GM12864 (cell line): Measurements from ENCODE around the gene C1orf159.
"Not testable (repeated sequence)": the region's sequence is repeated elsewhere in the genome, so short reads cannot be mapped to it uniquely, and the experiment has no call there.

Experiments
- DNase-seq: peaks from one replicate; pipeline ENCODE4 v3.0.0-alpha.2; 2011; ENCODE audit warnings: low read depth
- H3K4me3 ChIP-seq: 2 replicates; pipeline ENCODE4 v1.5.1; 2011; ENCODE audit warnings: mild to moderate bottlenecking, low read depth, low read length, control low read depth
- TF ChIP-seq, protein P1 (sequence below): IDR thresholded peaks from 2 replicates; pipeline ENCODE4 v1.5.1; 2011; ENCODE audit warnings: low read depth, mild to moderate bottlenecking, moderate library complexity, low read length, control low read depth, inconsistent platforms; ENCODE audit errors: missing control alignments

Gene C1orf159

DNA sequence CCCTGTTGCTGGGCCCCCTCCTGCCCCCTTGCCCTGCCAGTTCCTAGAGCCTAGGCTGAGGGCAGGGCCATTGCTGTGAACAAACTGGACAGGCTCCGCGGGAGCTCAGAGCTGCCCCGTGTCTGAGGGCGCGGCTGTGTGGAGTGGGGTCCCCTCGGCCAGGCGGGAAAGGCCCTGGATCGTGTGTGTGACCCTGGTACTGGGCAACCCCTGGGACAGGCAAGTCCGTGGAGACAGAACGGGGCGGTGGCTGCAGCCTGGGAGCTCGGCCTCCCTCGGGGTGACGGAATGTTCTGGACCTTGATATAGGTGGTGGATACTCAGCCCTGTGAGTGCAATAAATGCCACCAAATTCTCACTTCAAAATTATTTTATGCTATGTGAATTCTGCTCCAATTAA lies 27.7 kb upstream of the C1orf159 start:
- TF ChIP-seq, protein P1, sequence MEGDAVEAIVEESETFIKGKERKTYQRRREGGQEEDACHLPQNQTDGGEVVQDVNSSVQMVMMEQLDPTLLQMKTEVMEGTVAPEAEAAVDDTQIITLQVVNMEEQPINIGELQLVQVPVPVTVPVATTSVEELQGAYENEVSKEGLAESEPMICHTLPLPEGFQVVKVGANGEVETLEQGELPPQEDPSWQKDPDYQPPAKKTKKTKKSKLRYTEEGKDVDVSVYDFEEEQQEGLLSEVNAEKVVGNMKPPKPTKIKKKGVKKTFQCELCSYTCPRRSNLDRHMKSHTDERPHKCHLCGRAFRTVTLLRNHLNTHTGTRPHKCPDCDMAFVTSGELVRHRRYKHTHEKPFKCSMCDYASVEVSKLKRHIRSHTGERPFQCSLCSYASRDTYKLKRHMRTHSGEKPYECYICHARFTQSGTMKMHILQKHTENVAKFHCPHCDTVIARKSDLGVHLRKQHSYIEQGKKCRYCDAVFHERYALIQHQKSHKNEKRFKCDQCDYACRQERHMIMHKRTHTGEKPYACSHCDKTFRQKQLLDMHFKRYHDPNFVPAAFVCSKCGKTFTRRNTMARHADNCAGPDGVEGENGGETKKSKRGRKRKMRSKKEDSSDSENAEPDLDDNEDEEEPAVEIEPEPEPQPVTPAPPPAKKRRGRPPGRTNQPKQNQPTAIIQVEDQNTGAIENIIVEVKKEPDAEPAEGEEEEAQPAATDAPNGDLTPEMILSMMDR: no peak
- no peak for DNase-seq
- no peak overlapping the region for H3K4me3 ChIP-seq

DNA sequence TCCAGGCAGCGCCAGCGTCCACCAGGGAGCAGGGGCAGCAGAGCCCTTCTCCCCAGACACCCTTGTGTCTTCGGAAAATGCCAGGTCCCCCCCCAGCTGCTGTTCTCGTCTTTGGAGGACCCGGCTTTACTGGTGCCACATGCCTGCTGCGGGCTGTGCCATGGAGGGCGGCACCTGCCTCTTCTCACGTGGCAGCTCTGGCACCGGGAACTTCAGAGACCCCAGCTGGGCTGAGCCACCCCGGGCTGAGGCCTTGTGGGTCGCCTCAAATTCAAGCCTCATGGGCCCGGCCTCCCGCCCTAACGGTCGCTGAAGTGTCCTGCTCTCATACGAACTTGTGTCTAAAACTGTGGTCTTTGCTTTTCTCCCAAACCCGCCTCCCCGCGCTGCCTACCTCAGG lies 27.0 kb upstream of the C1orf159 start:
- H3K4me3 ChIP-seq: no peak overlapping the region
- DNase-seq: no peak
- TF ChIP-seq, protein P1: no peak

DNA sequence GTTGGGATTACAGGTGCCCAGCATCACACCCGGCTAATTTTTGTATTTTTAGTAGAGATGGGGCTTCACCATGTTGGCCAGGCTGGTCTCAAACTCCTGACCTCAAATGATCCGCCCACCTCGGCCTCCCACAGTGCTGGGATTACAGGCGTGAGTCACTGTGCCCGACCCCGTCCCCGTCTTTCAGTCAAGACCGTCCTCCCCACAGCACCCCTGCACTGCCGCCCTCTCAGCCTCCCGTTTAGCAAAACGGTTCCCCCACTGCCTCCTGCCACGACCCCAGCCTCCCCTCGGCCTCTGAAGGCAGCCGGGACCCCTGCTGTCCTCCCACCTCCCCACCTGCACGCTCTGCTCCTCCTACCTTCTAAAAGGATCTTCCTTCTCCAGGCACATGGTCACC lies 26.5 kb upstream of the C1orf159 start:
- DNase-seq, H3K4me3 ChIP-seq: not testable (repeated sequence)

DNA sequence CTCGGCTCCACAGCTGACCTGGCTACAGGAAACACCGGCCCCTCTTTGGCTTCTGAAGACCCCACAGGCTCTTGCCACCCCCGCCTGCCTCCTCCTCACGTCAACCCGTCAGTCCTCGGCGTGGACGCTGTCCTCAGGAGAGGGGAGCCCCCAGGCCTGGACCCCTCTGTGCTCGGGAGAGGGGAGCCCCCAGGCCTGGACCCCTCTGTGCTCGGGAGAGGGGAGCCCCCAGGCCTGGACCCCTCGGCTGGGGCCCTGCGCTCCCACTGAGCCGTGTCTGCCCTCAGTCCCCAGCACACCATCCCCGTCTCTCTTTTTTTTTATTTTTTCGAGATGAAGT lies 26.0 kb upstream of the C1orf159 start:
- no peak overlapping the region for H3K4me3 ChIP-seq
- DNase-seq: no peak
- TF ChIP-seq, protein P1: no peak

DNA sequence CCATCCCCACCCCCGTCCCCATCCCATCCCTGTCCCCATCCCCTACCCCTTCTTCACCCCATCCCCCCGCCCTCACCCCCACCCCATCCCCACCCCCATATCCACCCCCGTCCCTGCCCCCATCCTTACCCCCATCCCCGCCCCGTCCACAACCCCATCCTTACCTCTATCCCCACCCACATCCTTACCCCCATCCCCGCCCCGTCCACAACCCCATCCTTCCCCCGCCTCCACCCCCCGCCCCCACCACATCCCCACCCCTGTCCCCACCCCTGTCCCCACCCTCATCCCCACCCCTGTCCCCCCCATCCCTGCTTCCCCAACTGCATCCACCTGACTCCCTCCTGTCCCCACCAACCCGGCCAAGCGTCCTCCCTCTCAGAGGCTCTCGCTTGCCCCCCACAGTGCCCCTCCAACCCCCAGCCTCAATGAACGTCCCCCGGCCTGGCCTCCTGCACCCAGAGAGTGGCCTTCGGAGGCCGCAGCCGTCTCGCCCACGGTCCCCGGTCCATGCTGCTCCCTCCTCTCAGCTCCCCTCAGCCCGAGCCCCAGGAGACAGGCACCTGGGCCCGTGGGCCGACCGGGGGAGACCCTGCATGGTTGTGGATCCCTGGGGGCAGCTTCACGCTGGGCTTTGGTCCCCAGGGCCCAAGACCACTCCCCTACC lies 25.5 kb upstream of the C1orf159 start:
- TF ChIP-seq, protein P1: no peak
- H3K4me3 ChIP-seq: no peak overlapping the region
- DNase-seq: no peak

DNA sequence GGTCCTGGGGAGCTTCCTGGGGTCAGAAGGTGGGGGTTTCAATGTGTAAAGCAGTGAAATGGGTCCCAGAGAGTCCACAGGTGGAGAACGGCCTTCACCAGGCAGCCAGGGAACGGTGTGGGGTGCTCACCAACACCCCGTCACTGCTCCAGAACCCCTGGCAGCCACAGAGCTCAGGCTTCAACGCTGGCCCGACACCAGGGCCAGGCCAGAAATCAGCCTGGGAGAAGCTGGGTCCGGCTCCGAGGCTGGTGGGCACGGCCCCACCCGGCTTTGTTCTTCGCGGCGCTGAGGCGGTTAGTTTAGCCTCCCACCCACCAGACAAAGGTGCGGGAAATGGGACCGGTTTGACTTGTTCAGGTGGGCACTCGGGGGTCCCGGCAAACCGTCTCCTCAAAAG lies 24.8 kb upstream of the C1orf159 start:
- TF ChIP-seq, protein P1: no peak
- H3K4me3 ChIP-seq: no peak overlapping the region
- no peak for DNase-seq

DNA sequence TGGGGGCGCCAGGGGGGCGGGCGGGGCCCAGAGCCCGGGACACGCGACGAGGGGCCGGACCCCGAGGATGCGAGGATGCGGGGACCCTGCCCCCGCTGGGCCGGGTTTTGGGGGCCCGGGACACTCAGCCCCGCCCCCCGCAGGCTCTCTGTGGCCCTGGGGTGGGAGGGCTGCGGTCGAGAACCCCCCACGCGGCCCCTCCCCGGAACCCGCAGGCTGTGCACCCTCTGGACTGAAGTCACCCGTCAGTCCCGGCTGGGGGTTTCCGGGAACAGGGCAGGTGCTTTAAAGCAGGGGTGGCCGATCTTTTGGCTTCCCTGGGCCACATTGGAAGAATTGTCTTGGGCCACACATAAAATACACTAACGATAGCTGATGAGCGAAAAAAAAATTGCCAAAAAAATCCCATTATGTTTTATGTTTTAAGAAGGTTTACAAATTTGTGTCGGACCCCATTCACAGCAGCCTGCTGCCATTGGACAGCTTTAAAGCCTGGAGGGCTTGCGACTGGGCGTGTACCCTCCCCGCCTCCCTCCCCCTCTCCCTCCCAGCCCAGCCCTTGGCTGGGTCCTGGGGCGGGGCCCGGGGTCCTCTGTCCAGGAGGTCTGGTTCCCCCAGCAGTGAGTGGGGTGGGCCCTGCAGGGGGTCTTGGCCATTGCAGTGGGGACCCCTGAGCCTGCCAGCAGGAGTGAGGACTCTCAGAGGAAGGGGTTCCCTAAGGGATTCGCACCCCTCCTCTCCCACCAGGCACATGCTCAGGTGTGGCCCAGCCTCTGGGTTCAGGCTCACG lies 21.6 kb upstream of the C1orf159 start:
- TF ChIP-seq, protein P1: no peak
- no peak for DNase-seq
- H3K4me3 ChIP-seq: no peak overlapping the region
